Measurements from ENCODE around the gene ACACA.
"Not testable (repeated sequence)": the region's sequence is repeated elsewhere in the genome, so short reads cannot be mapped to it uniquely, and the experiment has no call there.

ACACA gene

DNA sequence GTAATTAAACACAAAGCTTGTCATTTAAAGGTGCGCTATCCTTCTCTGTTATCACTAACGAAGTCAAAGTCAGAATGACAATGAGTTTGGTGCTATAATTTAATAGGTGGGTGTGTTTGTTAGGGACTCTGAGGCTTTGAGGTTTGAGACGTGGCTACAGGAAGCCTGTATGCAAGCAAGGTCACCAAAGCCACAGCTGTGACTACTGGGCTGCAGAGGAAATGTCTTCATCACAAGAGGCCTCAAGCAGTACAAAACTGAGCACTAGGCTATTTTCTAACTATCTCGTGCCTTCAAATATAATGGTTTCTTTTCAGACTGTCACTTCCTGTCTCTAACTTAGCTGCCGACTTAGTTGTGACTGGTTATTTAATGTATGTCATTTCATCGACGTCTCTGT, 316.7 kb downstream of the ACACA start:
- peak; percentile 78 for DNase-seq

DNA sequence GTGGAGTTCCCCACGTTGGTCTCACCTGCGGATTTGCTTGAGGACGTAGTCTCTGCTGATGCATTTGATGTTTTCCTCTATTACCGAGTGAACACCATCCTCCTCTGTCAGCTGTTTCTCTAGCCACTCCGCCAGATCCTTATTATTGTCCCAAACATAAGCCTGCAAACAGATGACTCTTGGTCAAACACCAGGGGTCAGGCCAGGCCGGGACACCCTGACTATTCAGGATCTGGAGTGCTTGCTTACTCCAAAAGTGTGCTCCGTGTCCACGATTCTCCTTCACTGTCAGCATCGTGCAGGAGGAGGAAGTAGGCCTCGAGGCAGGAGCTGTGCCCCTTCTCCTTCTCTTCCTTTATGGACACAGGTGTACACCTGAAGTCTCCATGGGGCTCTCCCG, 317.7 kb downstream of the ACACA start:
- no peak for DNase-seq

DNA sequence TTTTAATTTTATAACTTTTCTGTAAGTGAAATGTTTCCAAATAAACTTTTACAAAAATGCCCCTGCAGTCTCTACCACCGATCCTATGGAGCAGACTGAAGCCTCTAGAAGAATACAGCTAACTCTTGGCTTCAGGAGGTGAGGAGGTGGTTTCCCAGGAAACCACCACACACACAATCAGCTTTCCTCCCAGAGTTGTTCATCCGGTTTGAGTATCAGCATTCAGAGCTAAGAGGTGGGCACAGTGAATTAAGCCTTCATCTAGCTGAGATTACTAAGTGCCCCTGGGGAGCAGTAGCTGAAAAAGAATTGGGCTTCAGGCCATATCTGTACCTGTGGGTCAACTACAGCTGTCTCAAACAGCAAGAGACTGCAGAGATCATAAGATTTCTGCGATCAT, 318.2 kb downstream of the ACACA start:
- DNase-seq = peak; percentile 44

DNA sequence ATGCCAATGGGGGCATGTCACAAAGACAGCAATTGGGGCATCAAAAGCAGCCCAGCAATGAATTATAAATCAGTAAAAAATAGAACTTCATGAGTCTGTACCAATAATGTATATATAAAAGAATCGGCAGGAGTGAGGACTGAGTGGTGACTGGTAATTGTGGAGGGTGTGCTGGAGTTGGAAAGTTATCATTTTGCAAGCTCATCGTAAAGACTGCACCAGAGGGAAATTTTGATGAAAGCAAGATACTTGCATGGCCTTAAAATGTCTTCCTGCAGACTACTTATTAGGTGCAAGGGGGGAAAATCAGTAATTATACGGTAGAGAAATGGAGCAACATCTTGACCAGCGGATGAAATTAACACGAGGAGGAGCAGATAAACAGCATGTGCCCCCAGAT, 319.0 kb downstream of the ACACA start:
- no peak for DNase-seq

DNA sequence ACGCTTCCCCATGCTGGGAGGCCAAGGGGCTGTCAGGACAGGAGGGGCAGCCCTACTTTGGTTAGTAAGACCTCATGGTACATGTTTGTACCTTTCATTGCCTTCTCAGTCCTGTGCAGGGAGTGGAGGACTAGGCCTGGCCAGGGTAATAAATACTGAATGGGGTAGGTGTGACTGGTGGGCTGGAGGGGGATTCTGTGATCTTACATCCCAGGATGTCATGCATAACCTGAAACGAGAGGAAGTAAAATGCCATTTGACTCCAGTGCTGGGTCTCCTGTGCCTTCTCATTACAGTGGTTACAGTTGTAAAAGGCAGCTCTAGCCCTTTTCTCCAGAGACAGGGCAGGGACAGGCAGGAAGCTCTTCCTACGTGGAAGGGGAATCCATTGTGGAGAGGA, 319.7 kb downstream of the ACACA start:
- no peak for DNase-seq

DNA sequence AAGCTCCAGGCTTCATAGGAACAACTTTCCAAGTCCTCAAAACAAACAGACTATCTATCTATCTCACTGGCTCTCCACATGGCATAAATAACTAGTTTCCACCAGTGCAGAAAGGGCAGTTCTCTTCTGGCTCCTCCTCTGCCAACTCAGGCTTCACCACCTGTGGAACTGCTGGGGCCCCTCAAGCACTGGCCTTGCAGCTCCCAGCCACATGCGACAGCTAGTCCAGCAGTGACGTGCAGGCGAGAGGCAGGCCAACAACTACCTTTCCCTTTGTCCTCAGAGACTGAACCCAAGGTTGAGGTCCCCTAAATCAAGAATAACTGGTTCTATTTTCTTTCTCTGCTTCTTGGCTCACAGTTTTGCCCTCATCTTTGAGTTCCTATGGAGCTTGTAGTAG, 320.3 kb downstream of the ACACA start:
- no peak for DNase-seq

DNA sequence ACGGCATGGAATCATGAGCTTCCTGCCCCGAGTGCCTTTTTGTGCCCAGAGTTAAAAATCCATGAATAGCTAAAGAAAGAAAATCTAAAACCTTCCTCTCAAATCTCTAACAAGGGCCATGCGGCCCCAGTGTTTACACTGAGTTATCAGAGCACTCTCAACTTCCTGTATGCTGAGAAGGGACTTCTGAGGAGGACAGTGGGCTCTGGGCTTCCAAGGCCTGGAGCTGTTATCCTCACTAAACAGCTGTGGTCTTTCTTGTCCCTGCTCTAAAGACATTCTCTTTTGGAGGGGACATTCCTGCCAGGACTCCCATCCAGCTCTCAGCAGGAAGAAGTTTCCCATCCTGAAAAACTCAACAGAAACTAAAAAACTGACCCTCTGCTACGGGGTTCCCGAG, 322.3 kb downstream of the ACACA start:
- DNase-seq = no peak

DNA sequence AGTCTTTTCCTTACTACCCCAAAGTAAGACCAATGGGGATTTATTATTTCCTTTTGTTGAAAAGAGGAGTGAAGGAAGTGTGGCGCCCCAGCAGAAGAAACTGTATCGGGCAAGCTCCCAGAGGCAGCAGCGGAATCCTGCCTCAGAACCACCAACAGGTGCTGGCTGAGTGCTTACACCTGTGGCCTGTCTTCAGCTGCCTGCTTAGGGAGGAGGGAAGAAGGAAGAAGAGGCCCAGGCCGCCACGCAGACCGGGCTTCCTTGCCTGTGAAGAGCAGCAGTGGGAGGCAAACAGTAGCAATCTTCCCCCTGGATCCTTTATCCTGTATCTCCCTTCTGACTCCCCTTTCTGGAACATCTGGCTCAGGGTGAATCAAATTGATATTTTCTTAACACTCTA, 323.2 kb downstream of the ACACA start:
- no peak for DNase-seq

DNA sequence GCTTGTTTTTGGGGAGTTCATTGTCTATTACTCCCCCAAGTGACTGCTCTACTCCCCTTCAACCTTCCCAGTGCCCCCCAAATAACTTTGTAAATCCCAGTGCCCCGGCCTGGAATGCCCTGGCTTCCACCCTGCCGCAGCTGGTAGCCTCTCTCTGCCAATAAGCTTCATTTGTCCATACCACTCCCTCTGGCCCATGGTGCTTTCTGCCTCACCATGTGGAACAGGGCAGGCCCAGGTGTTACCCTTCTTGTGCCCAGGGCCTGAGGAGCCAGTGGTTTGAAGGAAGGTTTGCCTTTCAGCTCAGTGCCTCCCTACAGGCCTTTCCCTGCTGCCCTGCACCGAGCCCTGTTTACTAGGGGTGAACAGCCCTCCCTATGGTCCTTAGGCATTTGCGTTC, 323.7 kb downstream of the ACACA start:
- no peak for DNase-seq

DNA sequence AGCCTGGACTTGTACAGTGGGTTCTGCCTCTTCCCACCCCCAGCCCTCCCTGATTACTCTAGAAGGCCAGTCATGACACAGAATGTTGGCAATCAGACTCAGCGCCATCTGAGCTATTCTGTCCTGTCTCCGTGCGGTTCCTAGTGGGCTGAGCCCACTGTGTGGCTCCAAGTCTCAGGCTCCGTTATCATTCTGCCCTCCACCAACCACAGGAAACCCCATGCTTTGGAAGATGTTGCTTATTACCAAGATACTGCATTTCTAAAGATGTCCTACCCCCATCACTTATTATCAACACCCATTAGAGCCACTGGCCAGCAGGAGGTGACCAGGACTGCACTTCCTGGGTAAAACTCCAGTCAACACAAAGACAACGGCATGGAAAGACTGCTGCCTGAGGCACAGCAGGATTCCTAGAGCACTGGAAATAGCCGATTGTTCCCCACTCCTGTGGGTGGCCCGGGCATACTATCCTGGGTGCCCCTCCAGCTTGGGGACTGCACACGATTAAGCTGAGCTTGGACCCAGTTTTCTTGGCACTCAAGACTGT, 324.2 kb downstream of the ACACA start:
- no peak for DNase-seq

DNA sequence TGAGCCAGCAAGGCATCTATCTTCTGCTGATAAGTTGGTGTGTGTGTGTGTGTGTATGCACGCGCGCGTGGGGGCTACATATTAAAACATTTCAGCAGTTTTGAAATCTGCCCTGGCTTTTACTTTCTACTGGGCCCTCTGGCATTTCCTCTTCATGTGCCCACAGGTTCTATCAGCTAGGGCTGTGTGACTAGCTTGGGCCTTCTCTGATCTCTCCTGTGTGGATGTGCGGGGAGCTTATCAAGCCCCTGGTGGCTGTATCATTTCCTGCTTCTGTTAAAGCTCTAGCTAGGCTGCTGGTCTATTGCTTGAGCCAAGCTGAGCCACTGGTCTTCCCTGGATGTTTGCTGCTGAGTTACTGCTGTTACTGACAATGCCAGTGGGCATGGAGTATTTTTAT, 325.3 kb downstream of the ACACA start:
- DNase-seq = no peak

DNA sequence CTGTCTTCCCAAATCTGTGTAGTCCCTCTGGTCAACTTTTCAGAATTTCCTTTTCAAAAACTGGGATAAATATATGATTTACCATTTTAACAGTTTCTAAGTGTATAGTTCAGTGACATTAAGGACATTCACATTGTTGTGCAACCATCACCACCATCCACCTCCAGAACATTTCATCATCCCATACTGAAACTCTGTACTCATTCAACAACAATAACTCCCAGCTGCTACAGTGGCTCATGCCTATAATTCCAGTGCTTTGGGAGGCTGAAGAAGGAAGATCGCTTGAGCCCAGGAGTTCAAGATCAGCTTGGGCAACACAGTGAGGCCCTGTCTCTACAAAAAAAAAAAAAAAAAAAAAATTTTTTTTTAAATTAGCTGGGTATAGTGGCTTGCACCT, 326.9 kb downstream of the ACACA start:
- DNase-seq = no peak

DNA sequence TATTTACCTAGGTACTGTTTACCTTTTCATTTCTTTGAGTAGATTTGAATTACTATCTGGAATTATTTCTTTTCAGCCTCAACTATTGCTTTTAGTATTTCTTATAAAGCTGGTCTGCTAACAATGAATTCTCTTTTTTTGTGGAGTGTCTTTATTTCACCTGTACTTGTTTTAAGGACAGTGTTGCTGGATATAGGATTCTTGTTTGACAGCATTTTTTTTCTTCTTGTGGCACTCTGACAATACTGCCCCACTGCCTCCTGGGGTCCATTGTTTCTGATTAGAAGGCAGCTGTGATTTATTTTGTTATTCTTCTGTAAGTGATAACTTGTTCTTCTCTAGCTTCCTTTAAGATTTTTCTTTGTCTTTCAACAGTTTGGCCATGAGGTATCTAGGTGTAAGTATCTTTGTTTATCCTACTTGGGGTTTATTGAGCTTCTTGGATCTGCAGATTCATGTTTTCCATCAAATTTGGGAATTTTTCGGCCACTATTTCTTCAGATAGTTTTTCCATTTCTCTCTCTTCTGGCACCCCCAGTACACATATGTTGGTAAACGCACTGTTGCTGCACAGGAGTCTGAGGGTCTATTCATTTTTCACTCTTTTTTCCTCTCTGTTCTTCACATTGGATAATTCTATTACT, 327.4 kb downstream of the ACACA start:
- no peak for DNase-seq

DNA sequence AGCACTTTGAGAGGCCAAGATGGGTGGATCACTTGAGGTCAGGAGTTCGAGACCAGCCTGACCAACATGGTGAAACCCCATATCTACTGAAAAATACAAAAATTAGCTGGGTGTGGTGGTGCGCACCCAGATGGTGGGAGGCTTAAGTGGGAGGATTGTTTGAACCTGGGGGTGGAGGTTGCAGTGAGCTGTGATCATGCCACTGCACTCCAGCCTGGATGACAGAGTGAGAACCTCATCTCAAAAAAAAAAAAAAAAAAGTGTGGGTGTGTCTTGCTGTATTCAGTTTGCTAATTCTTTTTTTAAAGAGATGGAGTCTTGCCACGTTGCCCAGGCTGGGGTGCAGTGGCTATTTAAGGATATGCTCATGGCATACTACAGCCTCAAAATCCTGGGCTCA, 333.2 kb downstream of the ACACA start:
- DNase-seq = not testable (repeated sequence)

DNA sequence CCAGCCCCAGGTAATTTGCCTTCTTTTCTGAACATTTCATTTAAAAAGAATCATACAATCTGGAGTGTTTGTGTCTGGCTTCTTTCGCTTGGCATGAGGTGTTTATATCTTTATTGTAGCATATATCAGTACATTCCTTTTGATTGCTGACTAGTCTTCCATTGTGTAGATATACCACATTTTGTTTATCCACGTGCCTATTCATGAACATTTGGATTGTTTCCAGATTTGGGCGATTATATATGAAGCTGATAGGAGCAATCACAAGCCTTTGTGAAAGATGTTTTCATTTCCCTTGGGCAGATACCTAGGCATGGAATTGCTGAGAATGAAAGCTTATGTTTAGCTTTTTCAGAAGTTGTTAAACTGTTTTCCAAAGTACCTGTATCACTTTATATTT, 337.5 kb downstream of the ACACA start:
- no peak for DNase-seq

DNA sequence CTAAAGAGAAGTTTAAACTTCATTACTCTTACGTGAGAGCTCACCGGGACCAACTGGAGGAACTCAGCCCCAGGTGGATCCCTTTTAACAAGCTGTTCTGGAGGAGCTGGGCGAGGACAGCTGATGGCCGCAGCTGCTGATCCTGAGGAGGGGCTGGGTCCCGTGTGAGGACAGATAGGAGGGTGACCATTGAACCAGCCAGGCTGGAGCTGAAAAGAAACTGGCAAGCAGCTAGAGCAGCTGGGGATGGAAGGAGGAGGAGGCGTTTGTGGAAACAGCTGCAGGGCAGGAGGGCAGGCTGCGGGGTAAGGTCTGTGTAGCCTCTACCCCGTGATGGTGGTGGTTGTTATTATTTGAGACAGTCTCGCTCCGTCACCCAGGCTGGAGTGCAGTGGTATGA, 338.4 kb downstream of the ACACA start:
- no peak for DNase-seq

DNA sequence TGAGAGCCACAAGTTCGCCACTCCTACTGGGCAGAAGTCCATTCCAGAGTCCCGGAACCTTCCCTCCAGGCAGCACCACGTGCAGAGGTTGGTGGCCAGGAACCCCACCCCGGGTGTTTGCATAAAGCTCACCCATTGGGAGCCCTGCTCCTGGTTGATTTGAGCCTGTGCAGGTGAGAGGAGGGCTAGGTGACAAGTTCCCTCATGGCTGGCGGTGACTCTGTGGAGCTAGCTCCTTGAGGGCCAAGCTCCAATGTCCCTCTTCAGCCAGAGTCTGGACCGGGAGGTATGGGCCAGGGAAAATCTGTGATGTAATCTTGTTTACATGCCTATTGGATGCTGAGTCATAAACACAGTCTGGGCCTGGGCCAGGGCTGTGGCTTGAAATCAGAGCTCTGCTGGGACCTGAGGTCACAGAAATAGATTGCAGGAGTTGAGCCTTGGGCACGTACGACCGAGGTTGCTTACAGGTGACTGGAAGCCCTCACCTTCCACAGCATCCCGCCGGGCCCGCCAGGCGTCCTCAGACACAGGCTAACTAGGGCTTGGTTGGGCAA, 339.0 kb downstream of the ACACA start:
- DNase-seq = no peak

DNA sequence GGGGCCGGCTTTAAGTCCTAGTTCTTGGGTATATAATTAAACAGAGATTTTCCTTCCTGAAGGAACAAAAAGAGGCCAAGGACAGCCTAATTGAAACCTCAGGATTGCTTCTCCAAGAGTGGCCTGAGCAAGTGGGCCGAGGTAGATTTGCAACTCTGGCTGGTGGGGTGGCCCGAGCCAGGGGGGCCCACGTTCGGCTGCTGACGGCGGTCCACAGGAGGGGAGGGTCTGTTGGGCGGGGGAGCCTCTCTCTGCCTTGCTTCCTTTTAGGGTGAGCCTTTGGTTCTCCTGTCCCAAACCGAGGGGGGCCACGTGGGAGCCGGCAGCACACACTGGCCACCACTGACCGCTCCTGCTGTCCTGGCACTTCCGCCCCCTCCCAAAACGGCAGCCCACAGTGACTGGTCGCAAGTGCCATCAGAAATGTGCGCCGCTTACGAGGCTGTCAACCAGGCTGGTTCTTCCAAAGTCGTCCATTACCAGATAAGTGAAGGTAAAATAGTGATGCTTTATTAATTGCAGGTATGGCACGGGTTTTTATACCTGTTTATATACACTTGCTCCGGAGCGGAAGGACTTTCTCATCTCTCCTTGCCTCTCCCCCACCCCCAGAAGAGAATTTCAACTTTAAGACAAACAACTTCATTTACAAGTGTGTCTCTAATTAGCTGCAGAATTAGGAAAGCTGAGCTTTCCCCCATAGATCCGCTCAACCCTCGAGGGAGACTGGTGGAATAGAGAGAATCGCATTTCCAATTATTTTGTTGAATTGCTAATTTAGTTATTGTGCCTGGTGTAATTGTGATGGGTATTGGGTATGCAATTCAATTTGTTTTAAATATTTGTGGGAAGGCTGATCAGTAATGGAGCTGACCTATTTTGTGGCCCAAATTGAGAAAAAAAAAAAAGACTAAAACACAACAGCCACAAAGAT, 340.0 kb downstream of the ACACA start:
- no peak for DNase-seq

DNA sequence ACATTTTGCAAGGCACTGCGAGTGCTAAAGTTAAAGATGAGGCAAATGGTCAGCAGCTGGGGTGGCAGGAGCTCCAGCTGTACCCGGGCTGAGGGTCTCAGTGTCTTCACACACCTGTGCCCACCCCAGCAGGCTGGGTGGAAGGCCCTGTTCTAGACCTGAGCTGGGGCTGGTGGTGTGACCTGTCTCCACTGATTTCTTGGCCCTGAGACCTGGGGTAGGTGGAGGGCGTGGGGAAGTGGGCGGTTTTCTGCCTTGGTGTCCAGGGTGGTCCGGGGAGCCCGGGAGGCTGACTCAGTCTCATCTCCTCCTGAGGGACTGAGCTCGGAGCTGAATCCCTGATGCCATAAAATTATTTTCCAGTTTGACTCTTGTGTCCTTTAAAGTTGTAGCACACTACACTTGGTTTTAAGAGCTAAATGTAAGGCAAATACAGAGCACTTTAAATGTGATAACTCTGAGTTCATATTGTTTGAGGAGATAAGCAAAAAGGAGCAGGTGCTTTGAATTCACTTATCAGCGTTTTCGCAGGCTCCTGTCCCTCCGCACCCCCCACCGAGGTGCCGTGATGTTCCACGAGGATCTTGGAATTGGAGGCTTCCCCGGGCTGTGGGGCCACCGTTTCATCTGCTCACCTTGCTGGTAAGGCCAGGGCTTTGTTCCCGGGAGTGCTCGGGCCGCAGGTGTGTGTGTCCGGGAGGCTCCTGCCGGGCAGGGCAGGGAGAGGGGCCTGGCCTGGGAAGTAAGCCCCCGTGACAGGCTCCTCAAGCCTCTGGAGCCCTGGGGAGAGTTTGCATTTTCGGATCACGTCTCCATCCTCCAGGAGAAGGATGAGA, 340.9 kb downstream of the ACACA start:
- no peak for DNase-seq

DNA sequence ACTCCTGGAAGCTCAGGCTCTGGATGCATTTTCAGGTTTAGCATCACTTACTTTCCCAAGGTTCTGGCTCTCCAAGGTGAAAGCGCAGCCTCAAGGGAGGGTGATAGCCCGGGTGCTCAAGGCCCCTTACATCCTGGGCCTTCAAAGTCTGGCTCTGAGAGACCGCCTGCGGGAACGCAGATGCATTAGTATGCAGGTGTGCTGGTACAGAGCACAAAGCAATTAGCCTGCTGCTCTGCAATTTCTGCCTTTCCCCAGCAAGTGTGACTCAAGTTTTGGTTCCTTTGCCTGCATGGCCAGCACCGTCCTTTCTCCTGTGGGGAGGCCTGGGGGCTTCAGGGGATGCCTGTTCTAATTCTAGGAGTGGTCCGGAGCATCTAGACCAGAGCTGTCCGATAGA, 341.7 kb downstream of the ACACA start:
- DNase-seq = no peak

DNA sequence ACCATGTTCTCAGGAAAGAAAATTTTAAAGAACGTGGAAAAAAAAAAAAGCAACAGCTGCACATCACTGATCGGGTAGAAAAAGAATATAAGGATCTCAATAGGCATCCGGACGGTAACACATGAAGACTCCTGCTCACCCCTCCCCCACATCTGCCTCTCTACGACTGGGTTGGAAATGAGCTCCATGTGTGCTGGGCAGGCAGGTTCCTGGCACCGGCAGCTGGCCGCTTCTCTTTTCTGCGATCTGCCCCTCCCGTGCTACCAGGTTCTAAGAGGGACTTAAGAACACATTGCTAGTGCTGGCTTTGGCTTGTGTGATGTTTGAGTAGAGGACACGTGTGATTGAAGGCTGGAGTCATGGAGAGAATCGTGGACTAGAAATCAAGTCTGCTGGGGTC, 342.4 kb downstream of the ACACA start:
- DNase-seq = no peak

DNA sequence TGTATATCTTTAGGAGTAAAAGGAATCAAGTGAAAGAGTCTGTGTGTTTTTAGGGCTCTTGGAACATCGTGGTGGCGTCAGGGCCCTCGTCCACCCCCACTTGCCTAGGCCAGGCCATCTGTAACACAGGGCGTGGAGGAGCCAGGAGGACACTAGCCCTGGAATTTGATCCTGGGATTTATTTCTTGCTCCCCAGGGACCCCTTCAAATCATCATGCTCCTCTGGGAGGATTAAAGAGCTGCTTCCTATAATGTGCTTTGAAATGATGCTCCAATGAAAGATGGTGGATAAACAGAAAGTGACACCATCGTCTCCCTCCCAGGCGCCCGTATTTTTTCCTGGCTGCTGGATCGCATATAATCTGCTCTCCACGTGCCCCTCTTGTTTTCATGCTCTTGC, 344.6 kb downstream of the ACACA start:
- DNase-seq = no peak

DNA sequence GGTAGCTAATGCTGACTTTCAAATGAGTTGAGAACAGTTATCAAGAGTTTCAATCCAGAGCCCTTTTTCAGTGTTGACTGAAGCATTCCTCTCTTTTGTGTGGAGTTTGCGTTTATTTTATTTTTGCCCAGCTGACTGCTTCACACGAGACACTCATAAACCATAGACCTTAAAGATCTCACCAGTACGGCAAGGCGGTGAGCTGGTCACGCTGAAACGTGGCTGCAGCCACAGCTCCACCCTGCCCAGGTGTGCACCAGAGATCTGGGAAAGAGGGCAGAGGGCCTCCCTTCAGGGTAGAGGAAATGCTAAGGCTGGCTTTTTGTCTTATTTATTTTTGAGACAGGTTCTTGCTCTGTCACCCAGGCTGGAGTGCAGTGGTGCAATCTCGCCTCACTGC, 345.7 kb downstream of the ACACA start:
- no peak for DNase-seq
